Astrocyte of the hippocampus (primary cell): ENCODE results near the gene VAMP3.

Experiments
- DNase-seq: peaks from one replicate; pipeline ENCODE4 v3.0.0; 2011; ENCODE audit warnings: low read depth, low spot score

Gene VAMP3

DNA sequence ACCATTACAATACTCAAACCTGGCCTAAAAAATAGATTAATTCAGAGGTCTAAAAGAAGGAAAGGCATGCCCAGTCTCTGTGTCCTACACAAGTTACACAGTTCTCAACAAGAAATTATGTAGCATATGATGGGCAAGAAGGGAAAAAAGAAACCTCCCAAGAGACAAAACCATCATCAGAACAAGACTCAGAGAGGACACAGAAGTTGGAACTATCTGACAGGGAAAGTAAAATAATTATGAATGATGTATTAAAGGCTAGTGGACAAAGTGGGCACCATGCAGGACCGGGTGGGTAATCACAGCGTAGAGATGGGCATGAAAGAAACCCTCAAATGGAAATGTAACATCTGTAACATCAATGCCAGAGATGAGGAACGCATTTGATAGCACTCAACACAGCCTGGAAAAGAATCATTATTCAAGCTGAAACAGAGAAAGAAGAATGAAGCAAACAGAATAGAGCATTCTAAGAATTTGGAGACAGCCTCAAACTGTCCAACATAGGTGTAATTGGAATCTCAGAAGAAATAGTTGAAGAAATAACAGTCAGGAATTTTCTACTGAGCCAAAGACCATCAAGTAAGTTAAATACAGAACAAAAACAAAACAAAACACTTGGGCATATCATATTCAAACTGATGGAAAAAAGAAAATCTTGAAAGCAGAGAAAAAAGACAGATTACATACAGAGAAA lies 42.7 kb downstream of the VAMP3 start:
- DNase-seq, result no peak

DNA sequence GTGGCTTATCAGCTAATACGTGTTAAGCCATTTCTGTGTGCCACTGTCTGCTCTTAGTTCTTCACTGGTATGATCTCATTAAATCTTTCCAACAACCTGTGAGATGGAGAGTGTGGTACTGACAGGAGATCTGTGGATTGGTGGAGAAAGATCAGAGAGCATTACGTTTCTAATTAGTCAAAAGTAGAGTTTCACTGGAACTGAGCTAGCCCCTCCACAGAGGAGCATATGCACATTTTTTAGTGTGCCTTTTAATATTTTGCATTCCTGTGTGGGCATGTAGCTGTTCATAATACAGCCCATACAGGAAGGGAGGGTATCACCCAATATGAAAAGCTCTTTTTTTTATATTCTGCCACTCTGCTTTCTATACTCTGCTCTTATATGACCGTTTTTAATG lies 50.2 kb downstream of the VAMP3 start:
- DNase-seq, result no peak

DNA sequence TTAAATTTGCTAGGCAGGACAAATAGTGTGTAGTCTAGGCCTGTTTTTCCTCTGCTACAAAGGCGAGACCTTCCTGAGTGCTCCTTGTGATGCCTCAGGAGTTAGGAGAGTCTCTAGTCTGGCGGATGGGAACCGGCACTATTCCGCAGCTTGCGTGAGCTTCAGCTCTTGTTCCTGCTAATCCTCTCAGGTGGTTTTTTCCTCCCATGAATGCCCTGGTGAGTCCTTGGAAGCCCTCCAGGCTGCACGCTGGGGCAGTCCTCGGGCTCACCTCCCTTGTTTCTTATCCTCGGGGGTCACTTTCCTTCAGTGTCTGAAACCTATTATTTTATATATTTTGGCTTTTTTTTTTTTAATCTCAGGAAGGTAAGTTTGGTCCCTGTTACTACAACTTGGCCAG lies 53.6 kb downstream of the VAMP3 start:
- no peak for DNase-seq

DNA sequence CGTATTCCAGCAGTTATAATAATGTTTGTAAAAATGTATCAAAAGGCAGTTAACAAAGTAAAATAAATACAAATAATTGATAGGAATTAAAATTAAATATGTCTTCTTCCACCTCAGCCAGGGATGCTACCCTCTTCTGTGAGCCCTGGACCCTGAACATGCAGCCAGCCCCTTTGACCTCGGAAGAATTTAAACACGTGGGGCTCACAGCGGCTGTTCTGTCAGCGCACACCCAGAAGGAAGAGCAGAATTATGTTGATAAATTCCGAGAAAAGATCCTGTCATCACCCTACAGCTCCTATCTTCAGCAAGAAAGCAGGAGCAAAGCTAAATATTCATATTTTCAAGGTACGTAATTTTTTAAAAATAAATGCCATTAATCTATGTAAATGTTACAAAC lies 55.3 kb downstream of the VAMP3 start:
- no peak for DNase-seq

DNA sequence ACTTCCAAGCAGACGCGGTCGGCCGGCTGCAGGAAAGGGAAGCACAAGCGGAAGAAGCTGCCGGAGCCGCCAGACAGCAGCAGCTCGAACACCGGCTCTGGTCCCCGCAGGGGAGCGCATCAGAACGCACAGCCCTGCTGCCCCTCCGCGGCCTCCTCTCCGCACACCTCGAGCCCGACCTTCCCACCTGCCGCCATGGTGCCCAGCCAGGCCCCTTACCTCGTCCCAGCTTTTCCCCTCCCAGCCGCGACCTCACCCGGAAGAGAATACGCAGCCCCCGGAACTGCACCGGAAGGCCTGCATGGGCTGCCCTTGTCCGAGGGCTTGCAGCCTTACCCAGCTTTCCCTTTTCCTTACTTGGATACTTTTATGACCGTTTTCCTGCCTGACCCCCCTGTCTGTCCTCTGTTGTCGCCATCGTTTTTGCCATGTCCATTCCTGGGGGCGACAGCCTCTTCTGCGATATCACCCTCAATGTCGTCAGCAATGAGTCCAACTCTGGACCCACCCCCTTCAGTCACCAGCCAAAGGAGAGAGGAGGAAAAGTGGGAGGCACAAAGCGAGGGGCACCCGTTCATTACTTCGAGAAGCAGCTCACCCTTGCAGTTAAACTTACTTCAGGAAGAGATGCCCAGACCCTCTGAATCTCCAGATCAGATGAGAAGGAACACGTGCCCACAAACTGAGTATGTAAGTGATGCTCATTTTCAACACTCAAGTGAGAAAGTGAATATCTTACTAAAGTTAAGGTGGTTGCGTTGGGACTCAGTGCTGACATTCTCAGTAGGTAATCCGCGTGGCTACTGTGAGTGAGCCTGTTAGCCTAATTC lies 56.2 kb downstream of the VAMP3 start:
- no peak for DNase-seq
